ENCODE data around the gene SCN3A.

SCN3A gene

DNA sequence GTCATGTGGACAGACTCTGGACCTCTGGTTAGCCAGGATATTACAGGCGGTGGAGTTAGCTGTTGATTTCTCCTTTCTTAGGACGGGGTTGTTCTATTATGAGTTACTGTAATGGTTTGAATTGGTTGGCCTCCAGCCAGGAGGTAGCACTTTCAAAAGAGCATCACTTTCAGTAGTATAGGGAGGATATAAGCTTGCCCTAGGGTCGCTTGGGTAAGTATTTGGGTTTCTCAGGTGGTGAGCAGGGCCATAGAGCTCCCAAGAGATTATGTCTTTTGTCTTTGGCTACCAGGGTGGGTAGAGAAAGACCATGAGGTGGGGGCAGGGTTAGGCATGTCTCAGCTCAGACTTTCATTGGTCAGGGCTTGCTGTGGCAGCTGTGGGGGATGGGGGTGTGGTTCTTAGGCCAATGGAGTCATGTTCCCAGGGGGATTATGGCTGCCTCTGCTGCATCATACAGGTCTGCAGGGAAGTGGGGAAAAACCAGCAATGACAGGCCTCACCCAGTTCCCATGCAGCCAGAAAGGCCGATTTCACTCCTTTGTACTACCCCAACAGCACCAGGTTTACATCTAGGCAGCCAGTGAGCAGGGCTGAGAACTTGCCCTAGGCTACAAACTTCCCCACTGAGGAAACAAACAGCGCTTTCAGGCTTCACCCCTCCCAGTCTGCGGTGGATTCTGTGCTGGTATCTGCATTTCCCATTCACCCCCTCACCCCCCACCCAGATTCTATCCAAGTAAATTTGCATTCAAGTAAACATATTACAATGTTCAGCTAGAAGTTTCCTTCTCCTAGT is 159.1 kb downstream of the SCN3A start:
- DNase-seq: no peak

All from T1000 (cell line).